HepG2 (cell line): ENCODE measurements around the gene HACE1. TPM values are rescaled to one million over a fixed set of nuclear protein-coding genes. Genes with fewer than 3 reads are reported as not detected.
A peak's percentile ranks its signal among the peaks of the same experiment; 100 is the strongest.

Experiments used
- ZNF235 ChIP-seq: sonication (generic); formaldehyde crosslinking; IDR thresholded peaks from 2 replicates; pipeline ENCODE4 v1.8.1; 2023; ENCODE audit warnings: mild to moderate bottlenecking, missing genetic modification reagents, borderline replicate concordance
- ZNF878 ChIP-seq: sonication (generic); formaldehyde crosslinking; IDR thresholded peaks from 2 replicates; pipeline ENCODE4 v1.8.1; 2023; ENCODE audit warnings: mild to moderate bottlenecking, missing genetic modification reagents, moderate library complexity
- polyA plus RNA-seq, 8 experiments: library from polyadenylated mRNA; depleted of rRNA in 3 of 8; stranded (reverse) in 7 of 8; unstranded in 1 of 8; fragments of >200 nt; fragmentation: Illumina TruSeq in 4 of 8; extraction: Trizol in 4 of 8; gene quantifications; 2 replicates each; pipeline versions ENCODE4 v1.2.1 to v1.2.3, GENCODE V29; 2011 to 2016; ENCODE audit warnings: low read depth in 4 of 8, missing spikeins in 1 of 8, mixed read lengths in 1 of 8; ENCODE audit not compliant: insufficient read depth in 1 of 8
- total RNA-seq, 5 experiments: library from RNA; depleted of rRNA; stranded (reverse); fragments of >200 nt; fragmentation: Illumina TruSeq; extraction: Trizol; gene quantifications; 2 replicates each; pipeline ENCODE4 v1.2.3, GENCODE V29; 2016; ENCODE audit warnings: low read depth in 1 of 5
- TF ChIP-seq, protein P1 (sequence below): sonication (generic); formaldehyde crosslinking; IDR thresholded peaks from one replicate; pipeline ENCODE4 v1.5.1; 2020; ENCODE audit warnings: mild to moderate bottlenecking, missing genetic modification reagents; ENCODE audit errors: not compliant biosample characterization

The HACE1 gene
- total and polyA plus RNA-seq, 2 of the 13 experiments (the other 11 are each of a cell fraction or from before 2014, with no cell fraction given): 8.9 to 11.4 TPM

DNA sequence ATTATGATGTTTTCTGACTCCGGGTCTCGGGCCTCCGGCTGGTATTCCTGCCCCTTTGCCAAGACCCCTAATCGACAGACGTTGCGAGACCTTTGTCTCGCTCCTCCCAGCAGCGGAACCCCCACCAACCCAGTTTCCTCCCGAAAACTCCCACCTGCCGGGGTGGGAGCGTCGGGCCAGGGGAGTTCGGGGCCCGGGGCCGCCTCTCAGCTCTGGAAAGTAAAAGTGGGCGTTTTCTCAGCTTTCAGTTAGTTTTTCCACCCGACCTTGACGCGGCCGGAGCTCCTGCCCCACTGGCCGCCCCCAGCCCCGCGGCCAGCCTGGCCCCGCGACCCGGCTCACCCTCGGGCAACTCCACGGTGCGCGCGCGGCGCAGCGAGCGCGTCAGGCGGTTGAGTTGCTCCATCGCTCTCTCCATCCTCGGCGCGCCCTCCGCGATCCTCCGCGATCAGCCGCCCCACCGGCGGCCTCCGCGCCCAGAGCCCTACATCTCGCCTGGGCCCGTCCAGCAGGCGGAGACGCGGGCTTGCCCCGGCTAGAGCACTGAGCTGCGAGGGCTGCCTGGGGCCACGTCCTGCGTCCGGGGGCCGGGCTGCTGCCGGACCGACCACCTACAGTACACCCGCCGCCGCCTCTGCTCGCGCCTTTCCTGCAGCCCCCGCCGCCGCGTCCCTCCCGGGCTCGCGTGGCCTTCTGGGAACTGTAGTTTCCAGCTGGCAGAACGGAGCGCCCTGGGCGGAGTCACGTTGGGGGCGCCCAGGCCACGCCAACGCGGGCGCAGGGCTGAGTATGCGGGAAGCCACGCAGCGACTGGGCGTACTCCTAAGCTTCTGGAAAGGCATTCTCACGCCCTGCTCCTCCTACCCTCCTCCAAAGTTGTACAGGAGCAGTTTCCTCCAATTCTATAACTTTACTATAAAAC is at the start of gene HACE1 (continued):
- TF ChIP-seq ZNF878 (CRISPR knock-in tag) (no peak; the same call in 1 of the 2 replicates), ZNF235 (CRISPR knock-in tag) (peak; percentile 88; the same call in 1 of the 2 replicates)
- TF ChIP-seq, protein P1, sequence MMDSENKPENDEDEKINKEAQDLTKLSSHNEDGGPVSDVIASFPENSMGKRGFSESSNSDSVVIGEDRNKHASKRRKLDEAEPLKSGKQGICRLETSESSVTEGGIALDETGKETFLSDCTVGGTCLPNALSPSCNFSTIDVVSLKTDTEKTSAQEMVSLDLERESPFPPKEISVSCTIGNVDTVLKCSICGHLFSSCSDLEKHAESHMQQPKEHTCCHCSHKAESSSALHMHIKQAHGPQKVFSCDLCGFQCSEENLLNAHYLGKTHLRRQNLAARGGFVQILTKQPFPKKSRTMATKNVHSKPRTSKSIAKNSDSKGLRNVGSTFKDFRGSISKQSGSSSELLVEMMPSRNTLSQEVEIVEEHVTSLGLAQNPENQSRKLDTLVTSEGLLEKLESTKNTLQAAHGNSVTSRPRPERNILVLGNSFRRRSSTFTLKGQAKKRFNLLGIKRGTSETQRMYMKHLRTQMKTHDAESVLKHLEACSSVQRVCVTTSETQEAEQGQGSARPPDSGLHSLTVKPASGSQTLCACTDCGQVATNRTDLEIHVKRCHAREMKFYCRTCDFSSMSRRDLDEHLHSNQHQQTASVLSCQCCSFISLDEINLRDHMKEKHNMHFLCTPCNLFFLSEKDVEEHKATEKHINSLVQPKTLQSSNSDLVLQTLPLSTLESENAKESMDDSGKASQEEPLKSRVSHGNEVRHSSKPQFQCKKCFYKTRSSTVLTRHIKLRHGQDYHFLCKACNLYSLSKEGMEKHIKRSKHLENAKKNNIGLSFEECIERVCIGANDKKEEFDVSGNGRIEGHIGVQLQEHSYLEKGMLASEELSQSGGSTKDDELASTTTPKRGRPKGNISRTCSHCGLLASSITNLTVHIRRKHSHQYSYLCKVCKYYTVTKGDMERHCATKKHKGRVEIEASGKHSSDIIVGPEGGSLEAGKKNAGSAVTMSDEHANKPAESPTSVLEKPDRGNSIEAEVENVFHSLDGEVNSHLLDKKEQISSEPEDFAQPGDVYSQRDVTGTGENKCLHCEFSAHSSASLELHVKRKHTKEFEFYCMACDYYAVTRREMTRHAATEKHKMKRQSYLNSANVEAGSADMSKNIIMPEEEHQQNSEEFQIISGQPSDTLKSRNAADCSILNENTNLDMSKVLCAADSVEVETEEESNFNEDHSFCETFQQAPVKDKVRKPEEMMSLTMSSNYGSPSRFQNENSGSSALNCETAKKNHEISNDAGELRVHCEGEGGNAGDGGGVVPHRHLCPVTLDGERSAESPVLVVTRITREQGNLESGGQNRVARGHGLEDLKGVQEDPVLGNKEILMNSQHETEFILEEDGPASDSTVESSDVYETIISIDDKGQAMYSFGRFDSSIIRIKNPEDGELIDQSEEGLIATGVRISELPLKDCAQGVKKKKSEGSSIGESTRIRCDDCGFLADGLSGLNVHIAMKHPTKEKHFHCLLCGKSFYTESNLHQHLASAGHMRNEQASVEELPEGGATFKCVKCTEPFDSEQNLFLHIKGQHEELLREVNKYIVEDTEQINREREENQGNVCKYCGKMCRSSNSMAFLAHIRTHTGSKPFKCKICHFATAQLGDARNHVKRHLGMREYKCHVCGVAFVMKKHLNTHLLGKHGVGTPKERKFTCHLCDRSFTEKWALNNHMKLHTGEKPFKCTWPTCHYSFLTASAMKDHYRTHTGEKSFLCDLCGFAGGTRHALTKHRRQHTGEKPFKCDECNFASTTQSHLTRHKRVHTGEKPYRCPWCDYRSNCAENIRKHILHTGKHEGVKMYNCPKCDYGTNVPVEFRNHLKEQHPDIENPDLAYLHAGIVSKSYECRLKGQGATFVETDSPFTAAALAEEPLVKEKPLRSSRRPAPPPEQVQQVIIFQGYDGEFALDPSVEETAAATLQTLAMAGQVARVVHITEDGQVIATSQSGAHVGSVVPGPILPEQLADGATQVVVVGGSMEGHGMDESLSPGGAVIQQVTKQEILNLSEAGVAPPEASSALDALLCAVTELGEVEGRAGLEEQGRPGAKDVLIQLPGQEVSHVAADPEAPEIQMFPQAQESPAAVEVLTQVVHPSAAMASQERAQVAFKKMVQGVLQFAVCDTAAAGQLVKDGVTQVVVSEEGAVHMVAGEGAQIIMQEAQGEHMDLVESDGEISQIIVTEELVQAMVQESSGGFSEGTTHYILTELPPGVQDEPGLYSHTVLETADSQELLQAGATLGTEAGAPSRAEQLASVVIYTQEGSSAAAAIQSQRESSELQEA (CRISPR knock-in tag): peak; percentile 75
- TF ChIP-seq, all 625 proteins: peak for 289
